Omental fat pad (tissue), 4 donors: ENCODE results near the gene SULT1C4. TPM values are rescaled to one million over a fixed set of nuclear protein-coding genes. Genes with fewer than 3 reads are reported as not detected.

Experiments
- ATAC-seq: fragments of 150-250 bp; one replicate; pipeline ENCODE4 v1.9.1; 2016; ENCODE audit warnings: mild to moderate bottlenecking, moderate library complexity; ENCODE audit not compliant: low FRiP score
- DNase-seq: peaks from one replicate; pipeline ENCODE4 v3.0.0-alpha.2; 2019; ENCODE audit warnings: low spot score
- CTCF ChIP-seq, 3 donors: fragments of 450-650 bp; IDR thresholded peaks; one replicate each; pipeline ENCODE4 v1.5.1; 2016 to 2017; ENCODE audit warnings: antibody characterized with exemption in 3 of 3, mild to moderate bottlenecking in 3 of 3, moderate library complexity in 2 of 3
- total RNA-seq, 4 donors: library from RNA; depleted of rRNA; stranded (reverse); fragments of >200 nt; gene quantifications; one replicate each; pipeline ENCODE4 v1.1.0, GENCODE V29; 2016

Gene SULT1C4
- total RNA-seq, 4 donors from 2014 or later, result 3.5 to 16.2 (median 4.2) TPM

GRCh38 chr2:108396845-108397244 lies 19.1 kb downstream of the SULT1C4 start:
- no peak for DNase-seq
- no peak for TF ChIP-seq CTCF (IDR thresholded peaks at IDR 0.05)
- no peak for ATAC-seq

GRCh38 chr2:108399479-108399878 lies 21.7 kb downstream of the SULT1C4 start:
- TF ChIP-seq CTCF (IDR thresholded peaks at IDR 0.05), result no peak
- no peak for ATAC-seq
- DNase-seq, result no peak

- no peak for TF ChIP-seq CTCF (IDR thresholded peaks at IDR 0.05)
- no peak for DNase-seq
- no peak for ATAC-seq
These were observed 24.0 kb downstream of the SULT1C4 start for GRCh38 chr2:108401800-108402199.

- no peak for TF ChIP-seq CTCF (IDR thresholded peaks at IDR 0.05)
- no peak for DNase-seq
- ATAC-seq, result no peak
These were observed 25.7 kb downstream of the SULT1C4 start for GRCh38 chr2:108403494-108403893.

GRCh38 chr2:108404784-108405397 lies 27.1 kb downstream of the SULT1C4 start:
- ATAC-seq, result no peak
- TF ChIP-seq CTCF (IDR thresholded peaks at IDR 0.05), result no peak
- no peak for DNase-seq

GRCh38 chr2:108407864-108408729 lies 30.3 kb downstream of the SULT1C4 start:
- ATAC-seq, result no peak
- no peak for DNase-seq
- no peak for TF ChIP-seq CTCF (IDR thresholded peaks at IDR 0.05)

GRCh38 chr2:108409768-108410167 lies 32.0 kb downstream of the SULT1C4 start:
- no peak for ATAC-seq
- no peak for DNase-seq
- TF ChIP-seq CTCF (IDR thresholded peaks at IDR 0.05), result no peak
